Endothelial cell of umbilical vein (primary cell): Measurements from ENCODE around the gene IFRD2.

Experiments
- CTCF ChIP-seq, 2 donors: IDR thresholded peaks; 1 replicate in 1 of 2; 2 replicates in 1 of 2; pipeline ENCODE4 v1.5.1; 2011; ENCODE audit warnings: low read length in 2 of 2, mild to moderate bottlenecking in 2 of 2, moderate library complexity in 2 of 2, control low read depth in 1 of 2, inconsistent platforms in 1 of 2, low read depth in 1 of 2; ENCODE audit not compliant: insufficient read depth in 1 of 2; ENCODE audit errors: extremely low read depth in 1 of 2
- EZH2 ChIP-seq: IDR thresholded peaks from 2 replicates; pipeline ENCODE4 v1.6.1; 2012; ENCODE audit warnings: borderline replicate concordance, low read depth, mild to moderate bottlenecking, moderate library complexity, low read length, inconsistent platforms; ENCODE audit not compliant: severe bottlenecking
- POLR2A ChIP-seq: IDR thresholded peaks from 2 replicates; pipeline ENCODE4 v1.6.1; 2012; ENCODE audit warnings: low read depth, mild to moderate bottlenecking, control low read depth, low read length
- POLR2AphosphoS5 ChIP-seq: IDR thresholded peaks from 2 replicates; pipeline ENCODE4 v1.6.1; 2012; ENCODE audit warnings: low read depth, mild to moderate bottlenecking, control low read depth, low read length, moderate library complexity; ENCODE audit not compliant: insufficient read depth

DNA sequence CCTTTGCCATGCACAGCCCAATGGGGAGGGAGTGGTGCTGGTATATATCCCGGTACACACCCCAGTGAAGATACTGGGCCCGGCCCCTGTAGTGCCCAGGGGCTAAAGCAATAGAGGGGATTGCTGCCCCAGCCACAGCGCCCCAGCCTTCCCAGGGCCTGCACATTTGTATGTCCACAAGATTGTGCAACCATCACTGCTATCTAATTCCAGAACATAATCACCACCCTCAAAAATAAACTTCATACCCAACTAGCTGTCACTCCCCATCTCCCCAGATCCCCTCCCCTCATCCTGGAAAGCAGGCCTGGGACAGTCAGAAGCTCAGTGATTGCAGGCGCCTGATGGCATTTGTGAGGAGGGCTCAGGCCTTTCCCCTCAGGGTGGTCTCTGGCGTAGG is 42.8 kb downstream of the IFRD2 start:
- no peak for TF ChIP-seq CTCF (IDR thresholded peaks at IDR 0.05; ENCODE audit: extremely low read depth in 1 of 2, insufficient read depth in 1 of 2, low read depth in 1 of 2, low read length in 2 of 2)
- TF ChIP-seq POLR2A = no peak
- no peak for TF ChIP-seq POLR2AphosphoS5
- TF ChIP-seq EZH2 = no peak
